GM15510 (cell line): Measurements from ENCODE around the gene PIGR.

Source experiments
- POLR2A ChIP-seq: IDR thresholded peaks from 3 replicates; pipeline ENCODE4 v1.6.1; 2011; ENCODE audit warnings: borderline replicate concordance; ENCODE audit not compliant: insufficient read length; ENCODE audit errors: extremely low read depth

PIGR gene

DNA sequence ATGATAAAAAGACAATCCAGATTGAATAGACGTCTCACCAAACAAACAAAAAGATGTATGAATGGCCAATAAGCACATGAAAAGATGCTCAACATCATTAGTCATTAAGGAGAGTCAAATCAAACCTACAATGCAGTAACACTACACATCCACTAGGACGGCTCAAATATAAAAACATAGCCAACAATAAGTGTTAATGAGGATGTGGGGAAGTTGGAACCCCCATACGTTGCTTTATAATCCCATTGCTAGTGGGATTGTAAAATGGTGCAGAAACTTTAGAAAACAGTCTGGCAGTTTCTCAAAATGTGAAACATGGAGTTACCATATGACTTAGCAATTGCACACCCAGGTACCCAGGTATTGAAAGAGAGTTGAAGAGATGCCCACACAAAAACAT lies 63.7 kb downstream of the PIGR start:
- no peak for TF ChIP-seq POLR2A

DNA sequence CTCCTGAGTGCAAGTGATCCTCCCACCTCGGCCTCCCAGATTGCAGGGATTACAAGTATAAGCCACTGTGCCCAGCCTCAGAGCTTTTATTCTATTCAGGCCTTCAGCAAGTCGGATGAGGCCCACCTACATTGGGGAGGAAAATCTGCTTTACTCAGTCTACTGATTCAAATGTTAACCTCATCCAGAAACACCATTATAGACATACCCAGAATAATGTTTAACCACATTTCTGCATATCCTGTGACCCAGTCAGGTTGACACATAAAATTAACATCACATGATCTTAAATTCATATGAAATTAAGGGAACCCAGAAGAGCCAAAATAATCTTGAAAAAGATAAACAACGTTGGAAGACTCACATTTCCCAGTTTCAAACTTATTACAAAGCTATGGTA lies 66.0 kb downstream of the PIGR start:
- no peak for TF ChIP-seq POLR2A
